Testis (tissue), 3 donors: Measurements from ENCODE around the gene TSKU. TPM values are rescaled to one million over a fixed set of nuclear protein-coding genes. Genes with fewer than 3 reads are reported as not detected.
A peak's percentile ranks its signal among the peaks of the same experiment; 100 is the strongest.

Experiments
- DNase-seq: peaks from one replicate; pipeline ENCODE4 v3.0.0-alpha.2; 2019
- H3K27ac ChIP-seq, 2 donors: fragments of 200-600 bp; sonication (generic); one replicate each; pipeline ENCODE4 v1.5.1; 2019
- H3K27me3 ChIP-seq: fragments of 200-600 bp; sonication (generic); one replicate; pipeline ENCODE4 v1.5.1; 2019
- H3K36me3 ChIP-seq: fragments of 200-600 bp; sonication (generic); one replicate; pipeline ENCODE4 v1.5.1; 2017; ENCODE audit warnings: low read depth; ENCODE audit errors: missing control alignments
- H3K4me1 ChIP-seq: fragments of 200-600 bp; sonication (generic); one replicate; pipeline ENCODE4 v1.5.1; 2019
- H3K4me3 ChIP-seq, 2 donors: fragments of 200-600 bp; sonication (generic); one replicate each; pipeline ENCODE4 v1.5.1; 2017 to 2019
- H3K9me3 ChIP-seq: fragments of 200-600 bp; sonication (generic); one replicate; pipeline ENCODE4 v1.5.1; 2017
- CTCF ChIP-seq, 3 experiments: fragments of 450-650 bp in 2 of 3; fragments of 200-600 bp in 1 of 3; sonication (generic) in 1 of 3; IDR thresholded peaks; one replicate each; pipeline ENCODE4 v1.5.1; 2016 to 2019; ENCODE audit warnings: antibody characterized with exemption in 3 of 3, mild to moderate bottlenecking in 2 of 3, moderate library complexity in 1 of 3
- POLR2A ChIP-seq: fragments of 450-650 bp; IDR thresholded peaks from one replicate; pipeline ENCODE4 v1.6.1; 2017; ENCODE audit warnings: antibody characterized with exemption, mild to moderate bottlenecking, moderate library complexity
- WGBS, 2 donors: methylation state at CpG; one replicate each; pipeline ENCODE4 v1.1.5; 2018; 5-methylcytosine and 5-hydroxymethylcytosine counted together
- intact Hi-C: fragments of 100-400 bp; cut with DNase I; formaldehyde crosslinking; loops from one replicate; pipeline ENCODE4 v1.15.1; 2023; ENCODE audit warnings: low total_unique reads
- polyA plus RNA-seq: library from polyadenylated mRNA; stranded (reverse); fragments of 350-450 nt; fragmentation: Illumina TruSeq; extraction: RNeasy Lipid Tissue Mini Kit (QIAGEN cat#74804); gene quantifications from one replicate; pipeline ENCODE4 v1.2.3, GENCODE V29; 2014; ENCODE audit warnings: low read depth, low replicate concordance; ENCODE audit not compliant: insufficient read depth
- total RNA-seq, 2 donors: library from RNA; depleted of rRNA; stranded (reverse); fragments of >200 nt; gene quantifications; one replicate each; pipeline ENCODE4 v1.2.3, GENCODE V29; 2016

The TSKU gene
- total and polyA plus RNA-seq, 3 donors from 2014 or later: 17.1 to 30.2 (median 25.9) TPM

- Histone ChIP-seq H3K9me3 (no peaks in the 10 kb centered on the region), H3K4me3 (no peak overlapping the region), H3K4me1 (peaks cover 29% of the 10 kb centered on the region), H3K27ac (peak overlapping the region in 1 of 2 donors; percentile 89), H3K36me3 (no peaks in the 10 kb centered on the region), H3K27me3 (no peaks in the 10 kb centered on the region)
- intact Hi-C loops: no loop called here
- WGBS, 2 donors: 79 to 96% methylated on average over 6 of the region's 6 CpGs
- no peak for DNase-seq
- TF ChIP-seq POLR2A: no peak
- TF ChIP-seq CTCF (IDR thresholded peaks at IDR 0.05): no peak
These were observed 32.4 kb upstream of the TSKU start for GRCh38 chr11:76750746-76751145.

- intact Hi-C loops: no loop called here
- Histone ChIP-seq H3K4me3 (no peak overlapping the region), H3K27me3 (no peaks in the 10 kb centered on the region), H3K9me3 (no peaks in the 10 kb centered on the region), H3K27ac (peak overlapping the region; percentile 80 to 89), H3K36me3 (no peaks in the 10 kb centered on the region), H3K4me1 (peaks cover 24% of the 10 kb centered on the region)
- TF ChIP-seq CTCF (IDR thresholded peaks at IDR 0.05) (no peak), POLR2A (no peak)
- 29 to 42% methylated on average over 23 to 25 of the region's 25 CpGs for WGBS, 2 donors
- DNase-seq: peak; percentile 93
These were observed 30.6 kb upstream of the TSKU start for GRCh38 chr11:76752321-76753143.

- TF ChIP-seq POLR2A: no peak
- TF ChIP-seq CTCF (IDR thresholded peaks at IDR 0.05): no peak
- Histone ChIP-seq H3K4me1 (peaks cover 24% of the 10 kb centered on the region), H3K36me3 (no peaks in the 10 kb centered on the region), H3K27ac (peak overlapping the region; percentile 80 to 89), H3K4me3 (no peak overlapping the region), H3K27me3 (no peaks in the 10 kb centered on the region), H3K9me3 (no peaks in the 10 kb centered on the region)
- intact Hi-C loops: no loop called here
- DNase-seq: no peak
- 52 to 71% methylated on average over 3 of the region's 3 CpGs for WGBS, 2 donors
These were observed 29.7 kb upstream of the TSKU start for GRCh38 chr11:76753449-76753848.

GRCh38 chr11:76753950-76754349 is 29.2 kb upstream of the TSKU start:
- intact Hi-C loops: no loop called here
- 65 to 70% methylated on average over 5 to 10 of the region's 10 CpGs for WGBS, 2 donors

More at GRCh38 chr11:76753950-76754349, 29.2 kb upstream of the TSKU start:
- peak overlapping the region in 1 of 2 donors; percentile 89 for H3K27ac ChIP-seq
- DNase-seq: no peak
- no peaks in the 10 kb centered on the region for H3K27me3 ChIP-seq
- no peak for TF ChIP-seq CTCF (IDR thresholded peaks at IDR 0.05)
- TF ChIP-seq POLR2A: no peak
- peaks cover 24% of the 10 kb centered on the region for H3K4me1 ChIP-seq
- H3K4me3 ChIP-seq: no peak overlapping the region
- H3K9me3 ChIP-seq: no peaks in the 10 kb centered on the region
- no peaks in the 10 kb centered on the region for H3K36me3 ChIP-seq
